Endothelial cell (in vitro differentiated cells): Measurements from ENCODE around the gene EXOC3L4. TPM values are rescaled to one million over a fixed set of nuclear protein-coding genes. Genes with fewer than 3 reads are reported as not detected.

Source experiments
- DNase-seq: peaks from one replicate; pipeline ENCODE4 v3.0.0; 2021; ENCODE audit warnings: low spot score
- H3K27ac Mint-ChIP-seq: one replicate; pipeline ENCODE4 v1.8.0; 2021; ENCODE audit warnings: mixed read lengths, inconsistent platforms; ENCODE audit not compliant: unreplicated experiment
- H3K27me3 Mint-ChIP-seq: one replicate; pipeline ENCODE4 v1.8.0; 2021; ENCODE audit warnings: mild to moderate bottlenecking, moderate library complexity, mixed read lengths, inconsistent platforms; ENCODE audit not compliant: unreplicated experiment
- H3K36me3 Mint-ChIP-seq: one replicate; pipeline ENCODE4 v1.8.0; 2021; ENCODE audit warnings: mild to moderate bottlenecking, low read depth, mixed read lengths, inconsistent platforms; ENCODE audit not compliant: unreplicated experiment
- H3K4me1 Mint-ChIP-seq: one replicate; pipeline ENCODE4 v1.8.0; 2021; ENCODE audit warnings: mild to moderate bottlenecking, mixed read lengths, inconsistent platforms; ENCODE audit not compliant: unreplicated experiment
- H3K4me3 Mint-ChIP-seq: one replicate; pipeline ENCODE4 v1.8.0; 2021; ENCODE audit warnings: mild to moderate bottlenecking, mixed read lengths, inconsistent platforms; ENCODE audit not compliant: unreplicated experiment
- H3K9me3 Mint-ChIP-seq: one replicate; pipeline ENCODE4 v1.8.0; 2021; ENCODE audit warnings: mixed read lengths, inconsistent platforms; ENCODE audit not compliant: unreplicated experiment
- CTCF ChIP-seq: fragments of 200-600 bp; sonication (generic); IDR thresholded peaks from one replicate; pipeline ENCODE4 v1.5.0; 2021; ENCODE audit warnings: antibody characterized with exemption; ENCODE audit not compliant: unreplicated experiment
- total RNA-seq: library from RNA; stranded (reverse); fragmentation: NEBNext Ultra II Directional; extraction: Animal tissue kit (Norgen Biotek cat#: 25700); gene quantifications from one replicate; pipeline ENCODE4 v1.2.1, GENCODE V29; 2021; ENCODE audit not compliant: unreplicated experiment

Gene EXOC3L4
- total RNA-seq, 1 donor from 2014 or later = not detected

- no peak for DNase-seq
- Mint-ChIP-seq H3K27ac (no peak overlapping the region), H3K27me3 (peaks cover 6% of the 10 kb centered on the region), H3K4me3 (no peak overlapping the region), H3K36me3 (no peaks in the 10 kb centered on the region), H3K9me3 (no peaks in the 10 kb centered on the region), H3K4me1 (peaks cover 6% of the 10 kb centered on the region)
- TF ChIP-seq CTCF = no peak
Measured at GRCh38 chr14:103070263-103070885, 24.2 kb upstream of the EXOC3L4 start.

GRCh38 chr14:103070971-103071542 is 23.5 kb upstream of the EXOC3L4 start:
- TF ChIP-seq CTCF = no peak
- Mint-ChIP-seq H3K4me3 (no peak overlapping the region), H3K36me3 (no peaks in the 10 kb centered on the region), H3K27me3 (peaks cover 4% of the 10 kb centered on the region), H3K27ac (no peak overlapping the region), H3K9me3 (no peaks in the 10 kb centered on the region), H3K4me1 (peaks cover 2% of the 10 kb centered on the region)
- DNase-seq = no peak

- Mint-ChIP-seq H3K4me1 (no peaks in the 10 kb centered on the region), H3K27ac (no peak overlapping the region), H3K36me3 (no peaks in the 10 kb centered on the region), H3K27me3 (peaks cover 4% of the 10 kb centered on the region), H3K4me3 (no peak overlapping the region), H3K9me3 (no peaks in the 10 kb centered on the region)
- TF ChIP-seq CTCF = no peak
- no peak for DNase-seq
Measured at GRCh38 chr14:103071544-103072251, 22.8 kb upstream of the EXOC3L4 start.

- Mint-ChIP-seq H3K9me3 (no peaks in the 10 kb centered on the region), H3K36me3 (no peaks in the 10 kb centered on the region), H3K27me3 (peaks cover 3% of the 10 kb centered on the region), H3K4me3 (no peak overlapping the region), H3K27ac (peak overlapping the region; percentile 61), H3K4me1 (no peaks in the 10 kb centered on the region)
- no peak for DNase-seq
- no peak for TF ChIP-seq CTCF
Measured at GRCh38 chr14:103072595-103073366, 21.7 kb upstream of the EXOC3L4 start.
